ENCODE results near the gene WWTR1. TPM values are rescaled to one million over a fixed set of nuclear protein-coding genes. Genes with fewer than 3 reads are reported as not detected.

The WWTR1 gene
- total RNA-seq, 4 donors from 2014 or later = 11.3 to 30.7 (median 17.6) TPM

GRCh38 chr3:149566292-149566975 is 91.4 kb downstream of the WWTR1 start:
- H3K27ac ChIP-seq = peak overlapping the region in 1 of 4 donors; percentile 1
- no peaks in the 10 kb centered on the region for H3K27me3 ChIP-seq
- H3K4me1 ChIP-seq = peaks cover 18 to 31% of the 10 kb centered on the region in 2 donors
- in situ Hi-C loops (cut with MboI; ENCODE audit: low sequenced_read_pairs in 4 of 4) (no loop called here), intact Hi-C loops (cut with DNase I; ENCODE audit: low total_unique reads) (no loop called here)
- no peaks in the 10 kb centered on the region for H3K36me3 ChIP-seq
- no peak for TF ChIP-seq CTCF (IDR thresholded peaks at IDR 0.05 in 4 of 5, conservative IDR thresholded peaks at IDR 0.05 in 1 of 5)
- no peak for TF ChIP-seq POLR2A (IDR thresholded peaks at IDR 0.05)
- no peak for DNase-seq
- ATAC-seq = no peak
- no peaks in the 10 kb centered on the region for H3K9me3 ChIP-seq
- H3K4me3 ChIP-seq = no peak overlapping the region

GRCh38 chr3:149564079-149564478 is 93.7 kb downstream of the WWTR1 start:
- Histone ChIP-seq H3K36me3 (no peaks in the 10 kb centered on the region), H3K27me3 (no peaks in the 10 kb centered on the region), H3K4me1 (peaks cover 12 to 24% of the 10 kb centered on the region in 2 donors), H3K27ac (no peak overlapping the region), H3K9me3 (no peaks in the 10 kb centered on the region), H3K4me3 (no peak overlapping the region)
- DNase-seq (no peak), ATAC-seq (no peak)
- intact Hi-C loops (cut with DNase I; ENCODE audit: low total_unique reads) = no loop called here
- in situ Hi-C loops (cut with MboI; ENCODE audit: low sequenced_read_pairs in 4 of 4) = no loop called here
- TF ChIP-seq POLR2A (IDR thresholded peaks at IDR 0.05) (no peak), CTCF (IDR thresholded peaks at IDR 0.05 in 4 of 5, conservative IDR thresholded peaks at IDR 0.05 in 1 of 5) (no peak)

- H3K4me3 ChIP-seq = no peak overlapping the region
- no peak for TF ChIP-seq CTCF (IDR thresholded peaks at IDR 0.05 in 4 of 5, conservative IDR thresholded peaks at IDR 0.05 in 1 of 5)
- TF ChIP-seq POLR2A (IDR thresholded peaks at IDR 0.05) = no peak
- H3K9me3 ChIP-seq = no peaks in the 10 kb centered on the region
- no peak for ATAC-seq
- DNase-seq = no peak
- intact Hi-C loops (cut with DNase I; ENCODE audit: low total_unique reads) (no loop called here), in situ Hi-C loops (cut with MboI; ENCODE audit: low sequenced_read_pairs in 4 of 4) (no loop called here)
- H3K27me3 ChIP-seq = no peaks in the 10 kb centered on the region
- H3K4me1 ChIP-seq = peaks cover 19 to 31% of the 10 kb centered on the region in 2 donors
- no peak overlapping the region for H3K27ac ChIP-seq
- no peaks in the 10 kb centered on the region for H3K36me3 ChIP-seq
These were observed 94.7 kb downstream of the WWTR1 start for GRCh38 chr3:149563114-149563513.

- H3K27me3 ChIP-seq = no peaks in the 10 kb centered on the region
- peaks cover 21 to 22% of the 10 kb centered on the region in 2 donors for H3K4me1 ChIP-seq
- ATAC-seq (no peak), DNase-seq (no peak)
- no peaks in the 10 kb centered on the region for H3K36me3 ChIP-seq
- intact Hi-C loops (cut with DNase I; ENCODE audit: low total_unique reads) = no loop called here
- no peak overlapping the region for H3K4me3 ChIP-seq
- no peak for TF ChIP-seq CTCF (IDR thresholded peaks at IDR 0.05 in 4 of 5, conservative IDR thresholded peaks at IDR 0.05 in 1 of 5)
- TF ChIP-seq POLR2A (IDR thresholded peaks at IDR 0.05) = no peak
- in situ Hi-C loops (cut with MboI; ENCODE audit: low sequenced_read_pairs in 4 of 4) = no loop called here
- H3K27ac ChIP-seq = no peak overlapping the region
- no peaks in the 10 kb centered on the region for H3K9me3 ChIP-seq
These were observed 97.2 kb downstream of the WWTR1 start for GRCh38 chr3:149560617-149561016.

GRCh38 chr3:149560001-149560400 is 97.8 kb downstream of the WWTR1 start:
- TF ChIP-seq POLR2A (IDR thresholded peaks at IDR 0.05) (no peak), CTCF (IDR thresholded peaks at IDR 0.05 in 4 of 5, conservative IDR thresholded peaks at IDR 0.05 in 1 of 5) (no peak)
- H3K27ac ChIP-seq = no peak overlapping the region
- no peak overlapping the region for H3K4me3 ChIP-seq
- H3K4me1 ChIP-seq = peaks cover 27 to 28% of the 10 kb centered on the region in 2 donors
- intact Hi-C loops (cut with DNase I; ENCODE audit: low total_unique reads) = no loop called here
- no peaks in the 10 kb centered on the region for H3K36me3 ChIP-seq
- ATAC-seq (no peak), DNase-seq (no peak)
- H3K27me3 ChIP-seq = no peaks in the 10 kb centered on the region
- in situ Hi-C loops (cut with MboI; ENCODE audit: low sequenced_read_pairs in 4 of 4) = no loop called here
- H3K9me3 ChIP-seq = no peaks in the 10 kb centered on the region
